ENCODE measurements around the gene ABLIM2. TPM values are rescaled to one million over a fixed set of nuclear protein-coding genes. Genes with fewer than 3 reads are reported as not detected.

ABLIM2 gene
- total and polyA plus RNA-seq, 2 of the 13 experiments (the other 11 are each of a cell fraction or from before 2014, with no cell fraction given): 0.20 to 0.37 TPM

DNA sequence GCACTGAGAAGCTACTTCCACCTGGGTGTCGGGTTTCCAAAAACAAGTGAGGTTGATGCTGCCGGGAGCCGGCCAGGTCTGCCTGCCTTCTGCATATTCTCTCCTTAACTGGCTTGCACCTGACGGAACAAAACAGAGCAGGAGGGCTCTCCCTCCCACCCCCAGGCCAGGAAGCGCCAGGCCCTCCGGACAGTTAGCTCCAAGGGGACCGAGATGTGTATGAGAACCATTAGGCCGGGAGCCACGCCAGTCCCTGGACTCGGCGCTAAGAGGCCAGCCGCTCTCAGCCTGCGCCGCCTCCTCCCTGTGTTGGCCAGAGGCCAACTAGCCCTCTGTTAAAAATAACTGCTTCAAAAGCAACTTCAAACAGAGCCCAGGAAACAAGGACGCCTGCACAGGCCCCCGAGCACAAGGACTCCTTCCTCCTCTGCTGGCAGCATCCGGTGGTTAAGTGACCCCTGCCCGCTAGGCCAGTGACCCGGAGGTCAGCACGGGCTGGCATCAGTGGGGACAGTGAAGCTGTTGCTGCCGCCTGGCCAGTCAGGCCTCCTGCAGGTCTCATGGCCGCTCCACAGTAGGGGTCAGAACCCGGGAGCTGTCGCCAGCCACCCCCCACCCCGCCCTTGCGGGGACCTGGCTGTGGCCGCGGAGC lies 107.9 kb downstream of the ABLIM2 start (continued):
- TF ChIP-seq MYC (CRISPR knock-in tag; IDR thresholded peaks at IDR 0.05; ENCODE audit: borderline replicate concordance): peak; percentile 72; the same call in 1 of the 2 replicates
- TF ChIP-seq REXO4 (CRISPR knock-in tag; IDR thresholded peaks at IDR 0.05; ENCODE audit: borderline replicate concordance): no peak
- TF ChIP-seq XBP1 (CRISPR knock-in tag; IDR thresholded peaks at IDR 0.05): no peak
- TF ChIP-seq, protein P1, sequence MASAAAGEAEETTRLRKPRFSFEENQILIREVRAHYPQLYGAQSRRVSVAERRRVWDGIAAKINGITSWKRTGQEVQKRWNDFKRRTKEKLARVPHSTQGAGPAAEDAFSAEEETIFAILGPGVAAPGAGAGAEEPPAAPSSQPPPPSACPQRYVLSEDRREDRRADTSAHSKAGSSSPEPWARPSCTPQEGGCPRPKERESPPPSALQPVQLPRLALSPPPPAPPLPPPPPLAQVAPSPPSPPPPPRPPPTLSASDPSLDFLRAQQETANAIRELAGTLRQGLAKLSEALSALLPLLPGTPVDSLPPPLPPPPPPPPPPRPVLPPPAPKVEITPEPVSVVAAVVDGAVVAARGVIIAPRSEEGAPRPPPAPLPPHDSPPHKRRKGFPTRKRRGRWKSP (CRISPR knock-in tag; IDR thresholded peaks at IDR 0.05): peak; percentile 96
- TF ChIP-seq, protein P2, sequence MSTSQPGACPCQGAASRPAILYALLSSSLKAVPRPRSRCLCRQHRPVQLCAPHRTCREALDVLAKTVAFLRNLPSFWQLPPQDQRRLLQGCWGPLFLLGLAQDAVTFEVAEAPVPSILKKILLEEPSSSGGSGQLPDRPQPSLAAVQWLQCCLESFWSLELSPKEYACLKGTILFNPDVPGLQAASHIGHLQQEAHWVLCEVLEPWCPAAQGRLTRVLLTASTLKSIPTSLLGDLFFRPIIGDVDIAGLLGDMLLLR (CRISPR knock-in tag; IDR thresholded peaks at IDR 0.05): no peak
- TF ChIP-seq, protein P3, sequence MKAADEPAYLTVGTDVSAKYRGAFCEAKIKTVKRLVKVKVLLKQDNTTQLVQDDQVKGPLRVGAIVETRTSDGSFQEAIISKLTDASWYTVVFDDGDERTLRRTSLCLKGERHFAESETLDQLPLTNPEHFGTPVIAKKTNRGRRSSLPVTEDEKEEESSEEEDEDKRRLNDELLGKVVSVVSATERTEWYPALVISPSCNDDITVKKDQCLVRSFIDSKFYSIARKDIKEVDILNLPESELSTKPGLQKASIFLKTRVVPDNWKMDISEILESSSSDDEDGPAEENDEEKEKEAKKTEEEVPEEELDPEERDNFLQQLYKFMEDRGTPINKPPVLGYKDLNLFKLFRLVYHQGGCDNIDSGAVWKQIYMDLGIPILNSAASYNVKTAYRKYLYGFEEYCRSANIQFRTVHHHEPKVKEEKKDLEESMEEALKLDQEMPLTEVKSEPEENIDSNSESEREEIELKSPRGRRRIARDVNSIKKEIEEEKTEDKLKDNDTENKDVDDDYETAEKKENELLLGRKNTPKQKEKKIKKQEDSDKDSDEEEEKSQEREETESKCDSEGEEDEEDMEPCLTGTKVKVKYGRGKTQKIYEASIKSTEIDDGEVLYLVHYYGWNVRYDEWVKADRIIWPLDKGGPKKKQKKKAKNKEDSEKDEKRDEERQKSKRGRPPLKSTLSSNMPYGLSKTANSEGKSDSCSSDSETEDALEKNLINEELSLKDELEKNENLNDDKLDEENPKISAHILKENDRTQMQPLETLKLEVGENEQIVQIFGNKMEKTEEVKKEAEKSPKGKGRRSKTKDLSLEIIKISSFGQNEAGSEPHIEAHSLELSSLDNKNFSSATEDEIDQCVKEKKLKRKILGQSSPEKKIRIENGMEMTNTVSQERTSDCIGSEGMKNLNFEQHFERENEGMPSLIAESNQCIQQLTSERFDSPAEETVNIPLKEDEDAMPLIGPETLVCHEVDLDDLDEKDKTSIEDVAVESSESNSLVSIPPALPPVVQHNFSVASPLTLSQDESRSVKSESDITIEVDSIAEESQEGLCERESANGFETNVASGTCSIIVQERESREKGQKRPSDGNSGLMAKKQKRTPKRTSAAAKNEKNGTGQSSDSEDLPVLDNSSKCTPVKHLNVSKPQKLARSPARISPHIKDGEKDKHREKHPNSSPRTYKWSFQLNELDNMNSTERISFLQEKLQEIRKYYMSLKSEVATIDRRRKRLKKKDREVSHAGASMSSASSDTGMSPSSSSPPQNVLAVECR (CRISPR knock-in tag; IDR thresholded peaks at IDR 0.05; ENCODE audit: borderline replicate concordance): peak; percentile 49; the same call in 1 of the 2 replicates
- no peak for TF ChIP-seq ZNF546 (CRISPR knock-in tag; conservative IDR thresholded peaks at IDR 0.05)
- TF ChIP-seq, protein P4, sequence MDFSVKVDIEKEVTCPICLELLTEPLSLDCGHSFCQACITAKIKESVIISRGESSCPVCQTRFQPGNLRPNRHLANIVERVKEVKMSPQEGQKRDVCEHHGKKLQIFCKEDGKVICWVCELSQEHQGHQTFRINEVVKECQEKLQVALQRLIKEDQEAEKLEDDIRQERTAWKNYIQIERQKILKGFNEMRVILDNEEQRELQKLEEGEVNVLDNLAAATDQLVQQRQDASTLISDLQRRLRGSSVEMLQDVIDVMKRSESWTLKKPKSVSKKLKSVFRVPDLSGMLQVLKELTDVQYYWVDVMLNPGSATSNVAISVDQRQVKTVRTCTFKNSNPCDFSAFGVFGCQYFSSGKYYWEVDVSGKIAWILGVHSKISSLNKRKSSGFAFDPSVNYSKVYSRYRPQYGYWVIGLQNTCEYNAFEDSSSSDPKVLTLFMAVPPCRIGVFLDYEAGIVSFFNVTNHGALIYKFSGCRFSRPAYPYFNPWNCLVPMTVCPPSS (IDR thresholded peaks at IDR 0.05): no peak
- TF ChIP-seq HNRNPK (IDR thresholded peaks at IDR 0.05; ENCODE audit: low read depth, low read length, poor library complexity, severe bottlenecking): no peak
- no peak for TF ChIP-seq GTF2F1 (IDR thresholded peaks at IDR 0.05; ENCODE audit: low read length)
- peak; percentile 24 for TF ChIP-seq HNRNPLL (IDR thresholded peaks at IDR 0.05; ENCODE audit: low read depth, low read length, poor library complexity, severe bottlenecking)
- TF ChIP-seq, protein P5, sequence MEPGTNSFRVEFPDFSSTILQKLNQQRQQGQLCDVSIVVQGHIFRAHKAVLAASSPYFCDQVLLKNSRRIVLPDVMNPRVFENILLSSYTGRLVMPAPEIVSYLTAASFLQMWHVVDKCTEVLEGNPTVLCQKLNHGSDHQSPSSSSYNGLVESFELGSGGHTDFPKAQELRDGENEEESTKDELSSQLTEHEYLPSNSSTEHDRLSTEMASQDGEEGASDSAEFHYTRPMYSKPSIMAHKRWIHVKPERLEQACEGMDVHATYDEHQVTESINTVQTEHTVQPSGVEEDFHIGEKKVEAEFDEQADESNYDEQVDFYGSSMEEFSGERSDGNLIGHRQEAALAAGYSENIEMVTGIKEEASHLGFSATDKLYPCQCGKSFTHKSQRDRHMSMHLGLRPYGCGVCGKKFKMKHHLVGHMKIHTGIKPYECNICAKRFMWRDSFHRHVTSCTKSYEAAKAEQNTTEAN (CRISPR knock-in tag; conservative IDR thresholded peaks at IDR 0.05): 0 out of 2 replicates have a peak, but pooled peaks have one; percentile 22
- no peak for TF ChIP-seq ZNF431 (CRISPR knock-in tag; IDR thresholded peaks at IDR 0.05; ENCODE audit: borderline replicate concordance, low read depth)
- TF ChIP-seq ZFAT (CRISPR knock-in tag; conservative IDR thresholded peaks at IDR 0.05): no peak
- TF ChIP-seq ZNF768 (CRISPR knock-in tag; IDR thresholded peaks at IDR 0.05): peak; percentile 62; the same call in 1 of the 2 replicates
- peak; percentile 87 for TF ChIP-seq ZNF331 (CRISPR knock-in tag; IDR thresholded peaks at IDR 0.05)
- no peak for TF ChIP-seq ZNF660 (CRISPR knock-in tag; IDR thresholded peaks at IDR 0.05; ENCODE audit: borderline replicate concordance, low read depth)
- no peak for TF ChIP-seq IRX3 (CRISPR knock-in tag; IDR thresholded peaks at IDR 0.05; ENCODE audit: borderline replicate concordance, low read depth)

Data from HepG2 (cell line).